LNCAP (cell line): Measurements from ENCODE around the gene UBAP2L.
A peak's percentile ranks its signal among the peaks of the same experiment; 100 is the strongest.

Source experiments
- CTCF ChIP-seq: fragments of 450-650 bp; IDR thresholded peaks from 2 replicates; pipeline ENCODE4 v1.5.1; 2017; ENCODE audit warnings: mild to moderate bottlenecking

UBAP2L gene

GRCh38 chr1:154178911-154179811 lies 41.6 kb upstream of the UBAP2L start:
- TF ChIP-seq CTCF: no peak

GRCh38 chr1:154179946-154180687 lies 40.6 kb upstream of the UBAP2L start:
- no peak for TF ChIP-seq CTCF

GRCh38 chr1:154181944-154182343 lies 38.8 kb upstream of the UBAP2L start:
- TF ChIP-seq CTCF: no peak

- no peak for TF ChIP-seq CTCF
Measured at GRCh38 chr1:154182344-154183045, 38.3 kb upstream of the UBAP2L start.

- TF ChIP-seq CTCF: no peak
Measured at GRCh38 chr1:154183046-154183915, 37.5 kb upstream of the UBAP2L start.

GRCh38 chr1:154186177-154186576 lies 34.6 kb upstream of the UBAP2L start:
- peak; percentile 88 for TF ChIP-seq CTCF
